ENCODE data around the gene LGALSL.
A peak's percentile ranks its signal among the peaks of the same experiment; 100 is the strongest.

Gene LGALSL

GRCh38 chr2:64487256-64488049, 33.5 kb downstream of the LGALSL start:
- ATAC-seq (ENCODE audit: low read depth) (no peak), DNase-seq (ENCODE audit: low spot score in 2 of 2) (no peak)
- H3K4me1 Mint-ChIP-seq = peaks cover 4% of the 10 kb centered on the region
- no peaks in the 10 kb centered on the region for H3K9me3 Mint-ChIP-seq
- H3K27ac Mint-ChIP-seq = no peak overlapping the region
- H3K4me3 Mint-ChIP-seq = no peak overlapping the region
- H3K36me3 Mint-ChIP-seq = no peaks in the 10 kb centered on the region
- peaks cover 5% of the 10 kb centered on the region for H3K27me3 Mint-ChIP-seq

DNA sequence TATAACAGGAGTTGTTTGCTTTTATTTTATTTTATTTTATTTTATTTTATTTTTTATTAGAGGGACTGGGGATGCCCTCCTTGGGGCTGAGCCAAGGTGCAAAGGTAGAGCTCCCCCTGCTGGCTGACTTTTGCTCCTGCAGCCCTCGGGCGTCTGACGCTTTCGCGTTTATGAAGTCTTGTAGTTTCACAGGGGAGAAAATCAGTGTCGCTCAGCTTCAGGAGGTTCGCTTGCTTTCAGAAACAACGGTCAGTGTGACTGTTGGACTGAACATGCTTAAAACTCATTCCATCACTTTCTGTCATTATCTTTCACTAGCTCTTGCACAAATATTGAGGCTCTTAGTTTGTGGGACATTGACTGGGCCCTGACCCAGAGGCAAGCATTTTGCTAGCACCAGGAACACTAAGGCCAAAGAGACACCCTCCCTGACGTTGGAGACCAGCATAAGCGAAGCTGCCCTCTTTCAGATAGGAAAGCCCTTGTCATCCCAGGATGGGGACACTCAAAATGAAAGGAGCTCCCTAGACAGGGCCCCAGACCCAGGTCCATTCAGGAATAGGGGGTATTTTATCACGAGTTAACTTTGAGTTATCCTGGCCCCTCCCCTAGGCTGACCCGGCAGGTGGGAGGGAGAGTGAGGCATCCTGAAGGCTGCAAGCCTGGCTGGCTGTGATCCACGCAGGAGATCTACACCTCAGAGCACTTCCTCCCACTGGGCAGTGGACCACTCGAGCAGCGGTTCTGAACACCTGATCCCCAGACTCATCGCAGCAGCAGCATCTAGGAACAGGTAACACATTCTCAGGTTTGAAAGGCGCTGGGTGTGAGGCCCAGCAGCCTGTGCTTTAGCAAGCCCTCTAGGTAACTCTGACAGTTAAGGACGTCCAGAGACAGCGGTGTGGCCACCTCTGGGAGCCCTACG, 34.4 kb downstream of the LGALSL start:
- no peak overlapping the region for H3K27ac Mint-ChIP-seq
- no peaks in the 10 kb centered on the region for H3K9me3 Mint-ChIP-seq
- H3K4me1 Mint-ChIP-seq = peaks cover 4% of the 10 kb centered on the region
- H3K36me3 Mint-ChIP-seq = no peaks in the 10 kb centered on the region
- DNase-seq (ENCODE audit: low spot score in 2 of 2) (peak; percentile 81 to 89), ATAC-seq (ENCODE audit: low read depth) (peak; percentile 91)
- H3K4me3 Mint-ChIP-seq = no peak overlapping the region
- H3K27me3 Mint-ChIP-seq = peaks cover 5% of the 10 kb centered on the region

DNA sequence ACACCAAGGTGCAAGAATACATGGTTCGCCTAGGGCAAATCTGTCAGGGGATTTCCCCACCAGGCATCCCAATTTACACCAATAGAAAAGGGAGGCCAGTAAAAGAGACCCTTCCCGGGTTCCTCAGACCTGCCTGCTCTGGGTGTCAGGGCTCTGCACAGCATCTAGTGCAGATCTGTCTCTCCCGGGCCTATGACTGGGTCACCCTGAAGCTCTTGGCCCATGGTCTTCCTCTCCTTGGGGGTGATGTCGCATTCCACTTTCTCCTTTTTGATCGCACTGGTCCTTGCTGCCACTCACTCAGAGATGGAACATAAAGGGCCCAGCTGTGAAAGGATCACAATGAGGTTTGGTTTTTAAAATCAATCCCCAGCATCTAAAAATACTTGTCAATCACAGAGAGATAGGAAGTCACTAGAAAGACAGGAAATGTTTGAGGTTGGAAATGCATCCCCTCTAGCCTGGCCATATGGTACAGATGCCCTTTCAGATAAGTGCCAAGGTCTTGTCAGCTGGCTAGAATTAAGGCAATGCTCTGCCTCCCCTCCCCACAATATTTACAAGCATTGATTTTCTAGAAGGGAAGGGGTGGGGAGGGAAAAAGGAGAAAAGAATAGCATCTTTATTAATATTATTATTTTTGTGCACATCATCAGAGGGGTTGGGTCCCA, 35.3 kb downstream of the LGALSL start:
- H3K4me1 Mint-ChIP-seq = peaks cover 4% of the 10 kb centered on the region
- DNase-seq (ENCODE audit: low spot score in 2 of 2) (no peak), ATAC-seq (ENCODE audit: low read depth) (no peak)
- no peak overlapping the region for H3K4me3 Mint-ChIP-seq
- H3K27me3 Mint-ChIP-seq = peaks cover 5% of the 10 kb centered on the region
- no peaks in the 10 kb centered on the region for H3K36me3 Mint-ChIP-seq
- H3K9me3 Mint-ChIP-seq = no peaks in the 10 kb centered on the region
- no peak overlapping the region for H3K27ac Mint-ChIP-seq

DNA sequence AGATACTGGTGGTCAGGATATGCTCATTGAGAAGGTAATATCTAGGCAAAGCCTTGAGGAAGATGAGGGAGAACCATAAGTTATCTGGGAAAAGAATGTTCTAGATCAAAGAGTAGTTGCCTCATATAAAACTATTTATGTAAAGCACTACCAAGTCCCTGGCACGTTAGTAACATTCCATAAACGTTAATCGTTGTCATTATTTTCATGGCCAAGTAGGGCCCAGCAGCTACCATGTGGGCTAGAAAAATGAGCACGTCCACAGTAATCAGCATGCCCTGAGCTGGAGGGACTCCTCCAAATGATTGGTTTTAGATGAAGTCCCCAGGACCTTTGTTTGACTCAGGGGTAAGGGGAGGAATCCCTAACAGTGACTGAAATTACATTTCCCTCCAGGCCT, 37.5 kb downstream of the LGALSL start:
- no peak overlapping the region for H3K27ac Mint-ChIP-seq
- no peaks in the 10 kb centered on the region for H3K9me3 Mint-ChIP-seq
- no peaks in the 10 kb centered on the region for H3K36me3 Mint-ChIP-seq
- H3K4me1 Mint-ChIP-seq = peaks cover 4% of the 10 kb centered on the region
- peaks cover 5% of the 10 kb centered on the region for H3K27me3 Mint-ChIP-seq
- DNase-seq (ENCODE audit: low spot score in 2 of 2) (no peak), ATAC-seq (ENCODE audit: low read depth) (no peak)
- no peak overlapping the region for H3K4me3 Mint-ChIP-seq

- H3K36me3 Mint-ChIP-seq = no peaks in the 10 kb centered on the region
- H3K9me3 Mint-ChIP-seq = no peaks in the 10 kb centered on the region
- H3K27me3 Mint-ChIP-seq = peaks cover 7% of the 10 kb centered on the region
- peaks cover 4% of the 10 kb centered on the region for H3K4me1 Mint-ChIP-seq
- H3K27ac Mint-ChIP-seq = no peak overlapping the region
- ATAC-seq (ENCODE audit: low read depth) (no peak), DNase-seq (ENCODE audit: low spot score in 2 of 2) (no peak)
- no peak overlapping the region for H3K4me3 Mint-ChIP-seq
These were observed 38.3 kb downstream of the LGALSL start for GRCh38 chr2:64492272-64492671.

GRCh38 chr2:64492821-64493220, 38.9 kb downstream of the LGALSL start:
- DNase-seq (ENCODE audit: low spot score in 2 of 2) (no peak), ATAC-seq (ENCODE audit: low read depth) (no peak)
- peaks cover 8% of the 10 kb centered on the region for H3K27me3 Mint-ChIP-seq
- H3K4me1 Mint-ChIP-seq = peaks cover 4% of the 10 kb centered on the region
- H3K27ac Mint-ChIP-seq = no peak overlapping the region
- H3K4me3 Mint-ChIP-seq = no peak overlapping the region
- H3K9me3 Mint-ChIP-seq = no peaks in the 10 kb centered on the region
- H3K36me3 Mint-ChIP-seq = no peaks in the 10 kb centered on the region

DNA sequence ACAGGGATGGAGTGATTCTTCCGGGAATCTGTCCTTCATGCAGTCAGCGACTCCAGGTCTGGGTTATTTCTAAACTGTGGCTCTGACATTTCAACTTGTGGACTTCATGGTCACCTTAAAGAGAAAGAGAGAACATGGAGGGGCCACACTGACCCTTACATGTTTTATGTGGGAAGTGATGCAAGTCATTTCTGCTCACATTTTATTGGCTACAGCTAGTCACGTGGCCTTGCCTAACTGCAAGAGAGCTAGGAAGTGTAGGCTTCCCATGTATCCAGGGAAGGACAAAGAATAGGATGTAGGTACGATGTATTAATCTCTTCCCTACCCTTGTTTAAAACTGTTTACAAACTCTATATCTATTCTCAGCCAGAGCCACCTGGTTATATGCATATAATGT, 39.8 kb downstream of the LGALSL start:
- Mint-ChIP-seq H3K27ac (no peak overlapping the region), H3K36me3 (no peaks in the 10 kb centered on the region), H3K4me3 (no peak overlapping the region), H3K27me3 (peaks cover 8% of the 10 kb centered on the region), H3K4me1 (no peaks in the 10 kb centered on the region), H3K9me3 (no peaks in the 10 kb centered on the region)
- ATAC-seq (ENCODE audit: low read depth) (no peak), DNase-seq (ENCODE audit: low spot score in 2 of 2) (no peak)

- Mint-ChIP-seq H3K4me3 (no peak overlapping the region), H3K9me3 (no peaks in the 10 kb centered on the region), H3K27ac (no peak overlapping the region), H3K36me3 (no peaks in the 10 kb centered on the region), H3K27me3 (peaks cover 7% of the 10 kb centered on the region), H3K4me1 (peaks cover 2% of the 10 kb centered on the region)
- ATAC-seq (ENCODE audit: low read depth) = no peak
- no peak for DNase-seq (ENCODE audit: low spot score in 2 of 2)
These were observed 44.5 kb downstream of the LGALSL start for GRCh38 chr2:64498438-64498837.

DNA sequence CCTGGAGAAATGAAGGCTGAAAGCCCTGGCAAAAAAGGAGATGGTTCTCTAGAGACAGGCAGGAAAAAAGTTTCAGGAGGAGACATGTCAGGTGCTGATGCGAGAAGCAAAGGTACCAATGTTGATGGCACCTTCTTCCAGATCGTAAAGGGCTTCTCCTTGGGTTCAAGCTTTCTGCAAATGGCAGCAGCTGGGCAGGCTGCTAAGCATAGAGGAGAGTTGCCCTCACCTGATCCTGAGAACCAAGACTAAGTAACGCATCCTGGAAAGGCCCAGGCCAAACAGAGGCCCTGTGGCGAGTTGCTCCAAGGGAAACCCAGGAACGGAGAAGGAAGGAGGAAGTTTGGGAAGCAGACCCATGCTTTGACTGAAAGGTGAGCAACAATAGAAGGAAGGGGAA, 46.6 kb downstream of the LGALSL start:
- Mint-ChIP-seq H3K36me3 (no peaks in the 10 kb centered on the region), H3K4me3 (no peak overlapping the region), H3K9me3 (no peaks in the 10 kb centered on the region), H3K27me3 (peaks cover 9% of the 10 kb centered on the region), H3K27ac (no peak overlapping the region), H3K4me1 (peaks cover 2% of the 10 kb centered on the region)
- no peak for ATAC-seq (ENCODE audit: low read depth)
- DNase-seq (ENCODE audit: low spot score in 2 of 2) = no peak

GRCh38 chr2:64501946-64502345, 48.0 kb downstream of the LGALSL start:
- H3K4me3 Mint-ChIP-seq = no peak overlapping the region

GRCh38 chr2:64502860-64503259, 48.9 kb downstream of the LGALSL start:
- Mint-ChIP-seq H3K4me3 (no peak overlapping the region), H3K27me3 (peaks cover 5% of the 10 kb centered on the region)
- ATAC-seq (ENCODE audit: low read depth) = no peak

More at GRCh38 chr2:64501946-64502345, 48.0 kb downstream of the LGALSL start:
- ATAC-seq (ENCODE audit: low read depth) (no peak), DNase-seq (ENCODE audit: low spot score in 2 of 2) (no peak)
- peaks cover 7% of the 10 kb centered on the region for H3K27me3 Mint-ChIP-seq
- H3K27ac Mint-ChIP-seq = no peak overlapping the region
- no peaks in the 10 kb centered on the region for H3K9me3 Mint-ChIP-seq
- H3K36me3 Mint-ChIP-seq = no peaks in the 10 kb centered on the region
- peaks cover 2% of the 10 kb centered on the region for H3K4me1 Mint-ChIP-seq

GRCh38 chr2:64504774-64505720, 51.1 kb downstream of the LGALSL start:
- Mint-ChIP-seq H3K27ac (no peak overlapping the region), H3K9me3 (no peaks in the 10 kb centered on the region), H3K27me3 (peaks cover 5% of the 10 kb centered on the region), H3K36me3 (no peaks in the 10 kb centered on the region), H3K4me1 (peaks cover 2% of the 10 kb centered on the region), H3K4me3 (no peak overlapping the region)
- DNase-seq (ENCODE audit: low spot score in 2 of 2) = no peak
- no peak for ATAC-seq (ENCODE audit: low read depth)

More at GRCh38 chr2:64502860-64503259, 48.9 kb downstream of the LGALSL start:
- Mint-ChIP-seq H3K4me1 (peaks cover 2% of the 10 kb centered on the region), H3K9me3 (no peaks in the 10 kb centered on the region), H3K27ac (no peak overlapping the region), H3K36me3 (no peaks in the 10 kb centered on the region)
- no peak for DNase-seq (ENCODE audit: low spot score in 2 of 2)

DNA sequence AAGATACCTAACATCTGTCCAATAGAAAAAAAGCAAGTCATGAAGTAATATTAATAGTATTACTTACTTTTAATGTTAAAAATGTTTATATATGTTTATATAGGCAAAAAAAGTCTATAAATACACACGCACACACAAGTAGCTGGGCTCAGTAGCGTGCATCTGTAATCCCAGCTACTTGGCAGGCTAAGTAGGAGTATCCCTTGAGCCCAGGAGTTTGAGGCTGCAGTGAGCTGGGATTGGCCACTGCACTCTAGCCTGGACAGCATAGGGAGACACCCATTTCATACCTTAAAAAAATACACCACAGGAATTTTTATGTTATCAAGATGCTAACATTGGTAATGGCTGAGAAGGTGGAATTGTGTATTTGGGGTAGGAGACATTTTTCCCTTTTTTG, 52.7 kb downstream of the LGALSL start:
- ATAC-seq (ENCODE audit: low read depth) (no peak), DNase-seq (ENCODE audit: low spot score in 2 of 2) (no peak)
- H3K4me3 Mint-ChIP-seq = no peak overlapping the region
- H3K27me3 Mint-ChIP-seq = peaks cover 5% of the 10 kb centered on the region
- peaks cover 2% of the 10 kb centered on the region for H3K4me1 Mint-ChIP-seq
- H3K27ac Mint-ChIP-seq = no peak overlapping the region
- no peaks in the 10 kb centered on the region for H3K36me3 Mint-ChIP-seq
- no peaks in the 10 kb centered on the region for H3K9me3 Mint-ChIP-seq
